ENCODE measurements around the gene CEBPZOS.
"Not testable (repeated sequence)": the region's sequence is repeated elsewhere in the genome, so short reads cannot be mapped to it uniquely, and the experiment has no call there.

The CEBPZOS gene

GRCh38 chr2:37191253-37191652, 5.0 kb upstream of the CEBPZOS start:
- no peak for DNase-seq (ENCODE audit: low spot score)

- no peak for DNase-seq (ENCODE audit: low spot score)
Observed at GRCh38 chr2:37191747-37192146, 4.5 kb upstream of the CEBPZOS start.

GRCh38 chr2:37192551-37192950, 3.7 kb upstream of the CEBPZOS start:
- no peak for DNase-seq (ENCODE audit: low spot score)

- DNase-seq (ENCODE audit: low spot score): not testable (repeated sequence)
Observed at GRCh38 chr2:37195862-37196319, 405 bp upstream of the CEBPZOS start.

- DNase-seq (ENCODE audit: low spot score): no peak
Observed at GRCh38 chr2:37198681-37199065, 2.4 kb downstream of the CEBPZOS start.

GRCh38 chr2:37201208-37201607, 4.9 kb downstream of the CEBPZOS start:
- DNase-seq (ENCODE audit: low spot score): no peak

GRCh38 chr2:37201766-37202165, 5.5 kb downstream of the CEBPZOS start:
- no peak for DNase-seq (ENCODE audit: low spot score)

GRCh38 chr2:37203708-37204107, 7.4 kb downstream of the CEBPZOS start:
- DNase-seq (ENCODE audit: low spot score): no peak

- DNase-seq (ENCODE audit: low spot score): not testable (repeated sequence)
Observed at GRCh38 chr2:37205071-37205661, 8.9 kb downstream of the CEBPZOS start.

GRCh38 chr2:37205689-37206341, 9.5 kb downstream of the CEBPZOS start:
- DNase-seq (ENCODE audit: low spot score): no peak

GRCh38 chr2:37206760-37207159, 10.5 kb downstream of the CEBPZOS start:
- DNase-seq (ENCODE audit: low spot score): not testable (repeated sequence)

- no peak for DNase-seq (ENCODE audit: low spot score)
Observed at GRCh38 chr2:37211212-37211611, 14.9 kb downstream of the CEBPZOS start.

GRCh38 chr2:37211939-37212338, 15.6 kb downstream of the CEBPZOS start:
- DNase-seq (ENCODE audit: low spot score): no peak

- no peak for DNase-seq (ENCODE audit: low spot score)
Observed at GRCh38 chr2:37215250-37215649, 19.0 kb downstream of the CEBPZOS start.

GRCh38 chr2:37219046-37219445, 22.8 kb downstream of the CEBPZOS start:
- no peak for DNase-seq (ENCODE audit: low spot score)

GRCh38 chr2:37223131-37223530, 26.8 kb downstream of the CEBPZOS start:
- no peak for DNase-seq (ENCODE audit: low spot score)

GRCh38 chr2:37224063-37224462, 27.8 kb downstream of the CEBPZOS start:
- no peak for DNase-seq (ENCODE audit: low spot score)

GRCh38 chr2:37225129-37225528, 28.8 kb downstream of the CEBPZOS start:
- not testable (repeated sequence) for DNase-seq (ENCODE audit: low spot score)

GRCh38 chr2:37226863-37227262, 30.6 kb downstream of the CEBPZOS start:
- no peak for DNase-seq (ENCODE audit: low spot score)

- DNase-seq (ENCODE audit: low spot score): no peak
Observed at GRCh38 chr2:37228788-37229187, 32.5 kb downstream of the CEBPZOS start.

- DNase-seq (ENCODE audit: low spot score): no peak
Observed at GRCh38 chr2:37230581-37230980, 34.3 kb downstream of the CEBPZOS start.

- peak; percentile 74 for DNase-seq (ENCODE audit: low spot score)
Observed at GRCh38 chr2:37231241-37232130, 35.2 kb downstream of the CEBPZOS start, which contains the start of the genes CEBPZ and NDUFAF7. CEBPZ (minus strand) TSS chr2:37231596; CDS start chr2:37231567, 29 bp downstream. NDUFAF7 (plus strand) TSS chr2:37231658; CDS start chr2:37231706, 48 bp downstream.

Measured in HuH-7.5 (cell line).